ENCODE results near the gene PLPP4. TPM values are rescaled to one million over a fixed set of nuclear protein-coding genes. Genes with fewer than 3 reads are reported as not detected.

The PLPP4 gene
- polyA plus RNA-seq, 1 of the 3 experiments (the other 2 are of a cell fraction), result 27.9 TPM

DNA sequence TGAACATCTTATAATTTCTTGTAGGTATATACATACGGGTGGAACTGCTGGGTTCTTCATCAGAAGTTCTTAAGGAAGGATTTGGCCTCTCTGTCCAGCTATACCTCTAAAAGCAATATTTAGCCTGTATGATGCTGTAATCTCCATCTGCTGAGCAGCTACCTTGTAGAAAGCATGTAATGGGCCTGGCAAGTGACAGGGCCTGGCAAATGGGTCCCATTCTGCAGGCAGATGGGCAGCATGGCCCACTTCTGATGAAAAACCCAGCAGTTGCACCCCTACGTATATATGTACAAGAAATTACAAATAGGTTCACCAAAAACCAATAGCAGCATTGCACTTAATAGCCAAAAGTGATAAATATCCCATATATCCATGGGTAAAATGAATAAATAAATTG, 9.0 kb downstream of the PLPP4 start (continued):
- TF ChIP-seq, protein P1, sequence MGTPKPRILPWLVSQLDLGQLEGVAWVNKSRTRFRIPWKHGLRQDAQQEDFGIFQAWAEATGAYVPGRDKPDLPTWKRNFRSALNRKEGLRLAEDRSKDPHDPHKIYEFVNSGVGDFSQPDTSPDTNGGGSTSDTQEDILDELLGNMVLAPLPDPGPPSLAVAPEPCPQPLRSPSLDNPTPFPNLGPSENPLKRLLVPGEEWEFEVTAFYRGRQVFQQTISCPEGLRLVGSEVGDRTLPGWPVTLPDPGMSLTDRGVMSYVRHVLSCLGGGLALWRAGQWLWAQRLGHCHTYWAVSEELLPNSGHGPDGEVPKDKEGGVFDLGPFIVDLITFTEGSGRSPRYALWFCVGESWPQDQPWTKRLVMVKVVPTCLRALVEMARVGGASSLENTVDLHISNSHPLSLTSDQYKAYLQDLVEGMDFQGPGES (IDR thresholded peaks at IDR 0.05; ENCODE audit: low read depth, low read length), result no peak
- no peak for TF ChIP-seq MXI1 (IDR thresholded peaks at IDR 0.05; ENCODE audit: low read depth, low read length)
- TF ChIP-seq, protein P2, sequence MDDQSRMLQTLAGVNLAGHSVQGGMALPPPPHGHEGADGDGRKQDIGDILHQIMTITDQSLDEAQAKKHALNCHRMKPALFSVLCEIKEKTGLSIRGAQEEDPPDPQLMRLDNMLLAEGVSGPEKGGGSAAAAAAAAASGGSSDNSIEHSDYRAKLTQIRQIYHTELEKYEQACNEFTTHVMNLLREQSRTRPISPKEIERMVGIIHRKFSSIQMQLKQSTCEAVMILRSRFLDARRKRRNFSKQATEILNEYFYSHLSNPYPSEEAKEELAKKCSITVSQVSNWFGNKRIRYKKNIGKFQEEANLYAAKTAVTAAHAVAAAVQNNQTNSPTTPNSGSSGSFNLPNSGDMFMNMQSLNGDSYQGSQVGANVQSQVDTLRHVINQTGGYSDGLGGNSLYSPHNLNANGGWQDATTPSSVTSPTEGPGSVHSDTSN (IDR thresholded peaks at IDR 0.05), result no peak

DNA sequence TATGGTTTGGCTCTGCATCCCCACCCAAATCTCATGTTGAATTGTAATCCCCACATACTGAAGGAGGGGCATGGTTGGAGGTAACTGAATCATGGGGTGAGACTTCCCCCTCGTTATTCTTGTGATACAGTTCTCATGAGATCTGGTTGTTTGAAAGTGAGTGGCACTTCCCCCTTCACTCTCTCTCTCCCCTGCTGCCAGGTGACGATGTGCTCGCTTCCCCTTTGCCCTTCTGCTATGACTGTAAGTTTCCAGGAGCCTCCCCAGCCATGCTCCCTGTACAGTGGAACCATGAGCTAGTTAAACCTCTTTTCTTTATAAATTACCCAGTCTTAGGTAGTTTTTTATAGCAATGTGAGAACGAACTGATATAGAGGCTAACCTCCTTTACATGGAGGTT, 16.6 kb downstream of the PLPP4 start:
- 89% methylated on average over 4 of the region's 4 CpGs for WGBS (ENCODE audit: low lambda C conversion rate)
- Histone ChIP-seq H3F3A (replicated peaks; ENCODE audit: insufficient read depth) (peaks cover 60% of the 10 kb centered on the region), H4K20me1 (ENCODE audit: insufficient read depth) (0 out of 2 replicates have a peak, but pooled peaks cover 4% of the 10 kb centered on the region), H3K4me3 (ENCODE audit: low read depth in 2 of 2, low read length in 1 of 2) (no peak overlapping the region), H3K4me2 (no peak overlapping the region), H3K36me3 (replicated peaks in 1 of 2; ENCODE audit: control insufficient read depth in 1 of 2, insufficient read depth in 2 of 2, low read length in 1 of 2) (peaks cover 0 to 27% of the 10 kb centered on the region in 2 experiments), H3K79me2 (ENCODE audit: insufficient read depth) (peaks cover 92% of the 10 kb centered on the region), H3K9me3 (peaks cover 9% of the 10 kb centered on the region), H3K4me1 (ENCODE audit: control insufficient read depth in 1 of 2, insufficient read depth in 2 of 2, low read depth in 1 of 2, low read length in 1 of 2) (peaks cover 11 to 18% of the 10 kb centered on the region in 2 experiments), H3K9me2 (no peaks in the 10 kb centered on the region), H3K27me3 (ENCODE audit: insufficient read depth) (no peaks in the 10 kb centered on the region), H2AFZ (ENCODE audit: low read depth) (no peak overlapping the region), H3K27ac (ENCODE audit: low read depth in 2 of 2, low read length in 1 of 2) (no peak overlapping the region), H3K9ac (no peak overlapping the region)
- ChIA-PET CTCF (interaction anchor here (0.6 to 2.1 kb wide), 2 partner anchors 50 to 113 kb away, joined by 3 to 7 read pairs; no protein-coding TSS in a partner anchor), POLR2A (no interaction called here)
- no peak for TF ChIP-seq FOSL2 (IDR thresholded peaks at IDR 0.05; ENCODE audit: borderline replicate concordance, low read depth)
- TF ChIP-seq, protein P3, sequence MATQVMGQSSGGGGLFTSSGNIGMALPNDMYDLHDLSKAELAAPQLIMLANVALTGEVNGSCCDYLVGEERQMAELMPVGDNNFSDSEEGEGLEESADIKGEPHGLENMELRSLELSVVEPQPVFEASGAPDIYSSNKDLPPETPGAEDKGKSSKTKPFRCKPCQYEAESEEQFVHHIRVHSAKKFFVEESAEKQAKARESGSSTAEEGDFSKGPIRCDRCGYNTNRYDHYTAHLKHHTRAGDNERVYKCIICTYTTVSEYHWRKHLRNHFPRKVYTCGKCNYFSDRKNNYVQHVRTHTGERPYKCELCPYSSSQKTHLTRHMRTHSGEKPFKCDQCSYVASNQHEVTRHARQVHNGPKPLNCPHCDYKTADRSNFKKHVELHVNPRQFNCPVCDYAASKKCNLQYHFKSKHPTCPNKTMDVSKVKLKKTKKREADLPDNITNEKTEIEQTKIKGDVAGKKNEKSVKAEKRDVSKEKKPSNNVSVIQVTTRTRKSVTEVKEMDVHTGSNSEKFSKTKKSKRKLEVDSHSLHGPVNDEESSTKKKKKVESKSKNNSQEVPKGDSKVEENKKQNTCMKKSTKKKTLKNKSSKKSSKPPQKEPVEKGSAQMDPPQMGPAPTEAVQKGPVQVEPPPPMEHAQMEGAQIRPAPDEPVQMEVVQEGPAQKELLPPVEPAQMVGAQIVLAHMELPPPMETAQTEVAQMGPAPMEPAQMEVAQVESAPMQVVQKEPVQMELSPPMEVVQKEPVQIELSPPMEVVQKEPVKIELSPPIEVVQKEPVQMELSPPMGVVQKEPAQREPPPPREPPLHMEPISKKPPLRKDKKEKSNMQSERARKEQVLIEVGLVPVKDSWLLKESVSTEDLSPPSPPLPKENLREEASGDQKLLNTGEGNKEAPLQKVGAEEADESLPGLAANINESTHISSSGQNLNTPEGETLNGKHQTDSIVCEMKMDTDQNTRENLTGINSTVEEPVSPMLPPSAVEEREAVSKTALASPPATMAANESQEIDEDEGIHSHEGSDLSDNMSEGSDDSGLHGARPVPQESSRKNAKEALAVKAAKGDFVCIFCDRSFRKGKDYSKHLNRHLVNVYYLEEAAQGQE (IDR thresholded peaks at IDR 0.05; ENCODE audit: low read depth, low read length), result no peak
- TF ChIP-seq, protein P4, sequence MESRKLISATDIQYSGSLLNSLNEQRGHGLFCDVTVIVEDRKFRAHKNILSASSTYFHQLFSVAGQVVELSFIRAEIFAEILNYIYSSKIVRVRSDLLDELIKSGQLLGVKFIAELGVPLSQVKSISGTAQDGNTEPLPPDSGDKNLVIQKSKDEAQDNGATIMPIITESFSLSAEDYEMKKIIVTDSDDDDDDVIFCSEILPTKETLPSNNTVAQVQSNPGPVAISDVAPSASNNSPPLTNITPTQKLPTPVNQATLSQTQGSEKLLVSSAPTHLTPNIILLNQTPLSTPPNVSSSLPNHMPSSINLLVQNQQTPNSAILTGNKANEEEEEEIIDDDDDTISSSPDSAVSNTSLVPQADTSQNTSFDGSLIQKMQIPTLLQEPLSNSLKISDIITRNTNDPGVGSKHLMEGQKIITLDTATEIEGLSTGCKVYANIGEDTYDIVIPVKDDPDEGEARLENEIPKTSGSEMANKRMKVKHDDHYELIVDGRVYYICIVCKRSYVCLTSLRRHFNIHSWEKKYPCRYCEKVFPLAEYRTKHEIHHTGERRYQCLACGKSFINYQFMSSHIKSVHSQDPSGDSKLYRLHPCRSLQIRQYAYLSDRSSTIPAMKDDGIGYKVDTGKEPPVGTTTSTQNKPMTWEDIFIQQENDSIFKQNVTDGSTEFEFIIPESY (IDR thresholded peaks at IDR 0.05; ENCODE audit: borderline replicate concordance, low read depth), result no peak
- TF ChIP-seq, protein P5, sequence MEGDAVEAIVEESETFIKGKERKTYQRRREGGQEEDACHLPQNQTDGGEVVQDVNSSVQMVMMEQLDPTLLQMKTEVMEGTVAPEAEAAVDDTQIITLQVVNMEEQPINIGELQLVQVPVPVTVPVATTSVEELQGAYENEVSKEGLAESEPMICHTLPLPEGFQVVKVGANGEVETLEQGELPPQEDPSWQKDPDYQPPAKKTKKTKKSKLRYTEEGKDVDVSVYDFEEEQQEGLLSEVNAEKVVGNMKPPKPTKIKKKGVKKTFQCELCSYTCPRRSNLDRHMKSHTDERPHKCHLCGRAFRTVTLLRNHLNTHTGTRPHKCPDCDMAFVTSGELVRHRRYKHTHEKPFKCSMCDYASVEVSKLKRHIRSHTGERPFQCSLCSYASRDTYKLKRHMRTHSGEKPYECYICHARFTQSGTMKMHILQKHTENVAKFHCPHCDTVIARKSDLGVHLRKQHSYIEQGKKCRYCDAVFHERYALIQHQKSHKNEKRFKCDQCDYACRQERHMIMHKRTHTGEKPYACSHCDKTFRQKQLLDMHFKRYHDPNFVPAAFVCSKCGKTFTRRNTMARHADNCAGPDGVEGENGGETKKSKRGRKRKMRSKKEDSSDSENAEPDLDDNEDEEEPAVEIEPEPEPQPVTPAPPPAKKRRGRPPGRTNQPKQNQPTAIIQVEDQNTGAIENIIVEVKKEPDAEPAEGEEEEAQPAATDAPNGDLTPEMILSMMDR (IDR thresholded peaks at IDR 0.05), result no peak
- no peak for TF ChIP-seq NFIC (IDR thresholded peaks at IDR 0.05; ENCODE audit: borderline replicate concordance)
- TF ChIP-seq, protein P1 (IDR thresholded peaks at IDR 0.05; ENCODE audit: low read depth, low read length), result no peak
- no peak for TF ChIP-seq TAF1 (IDR thresholded peaks at IDR 0.05; ENCODE audit: borderline replicate concordance, low read depth, low read length)
- TF ChIP-seq RAD21 (IDR thresholded peaks at IDR 0.05; ENCODE audit: low read length), result no peak
- TF ChIP-seq JUND (IDR thresholded peaks at IDR 0.05), result no peak
- TF ChIP-seq MXI1 (IDR thresholded peaks at IDR 0.05; ENCODE audit: low read depth, low read length), result no peak
- no peak for TF ChIP-seq EZH2phosphoT487 (IDR thresholded peaks at IDR 0.05; ENCODE audit: borderline replicate concordance, low read depth)
- no peak for TF ChIP-seq CHD2 (IDR thresholded peaks at IDR 0.05; ENCODE audit: low read length, partially characterized antibody)
- TF ChIP-seq, protein P6, sequence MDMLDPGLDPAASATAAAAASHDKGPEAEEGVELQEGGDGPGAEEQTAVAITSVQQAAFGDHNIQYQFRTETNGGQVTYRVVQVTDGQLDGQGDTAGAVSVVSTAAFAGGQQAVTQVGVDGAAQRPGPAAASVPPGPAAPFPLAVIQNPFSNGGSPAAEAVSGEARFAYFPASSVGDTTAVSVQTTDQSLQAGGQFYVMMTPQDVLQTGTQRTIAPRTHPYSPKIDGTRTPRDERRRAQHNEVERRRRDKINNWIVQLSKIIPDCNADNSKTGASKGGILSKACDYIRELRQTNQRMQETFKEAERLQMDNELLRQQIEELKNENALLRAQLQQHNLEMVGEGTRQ (IDR thresholded peaks at IDR 0.05; ENCODE audit: borderline replicate concordance, low read depth, low read length), result no peak
- TF ChIP-seq TCF12 (IDR thresholded peaks at IDR 0.05), result no peak
- DNase-seq, result no peak

Measured in SK-N-SH (cell line).